ENCODE measurements around the gene PPP1R12C.
"Not testable (repeated sequence)": the region's sequence is repeated elsewhere in the genome, so short reads cannot be mapped to it uniquely, and the experiment has no call there.

Gene PPP1R12C

DNA sequence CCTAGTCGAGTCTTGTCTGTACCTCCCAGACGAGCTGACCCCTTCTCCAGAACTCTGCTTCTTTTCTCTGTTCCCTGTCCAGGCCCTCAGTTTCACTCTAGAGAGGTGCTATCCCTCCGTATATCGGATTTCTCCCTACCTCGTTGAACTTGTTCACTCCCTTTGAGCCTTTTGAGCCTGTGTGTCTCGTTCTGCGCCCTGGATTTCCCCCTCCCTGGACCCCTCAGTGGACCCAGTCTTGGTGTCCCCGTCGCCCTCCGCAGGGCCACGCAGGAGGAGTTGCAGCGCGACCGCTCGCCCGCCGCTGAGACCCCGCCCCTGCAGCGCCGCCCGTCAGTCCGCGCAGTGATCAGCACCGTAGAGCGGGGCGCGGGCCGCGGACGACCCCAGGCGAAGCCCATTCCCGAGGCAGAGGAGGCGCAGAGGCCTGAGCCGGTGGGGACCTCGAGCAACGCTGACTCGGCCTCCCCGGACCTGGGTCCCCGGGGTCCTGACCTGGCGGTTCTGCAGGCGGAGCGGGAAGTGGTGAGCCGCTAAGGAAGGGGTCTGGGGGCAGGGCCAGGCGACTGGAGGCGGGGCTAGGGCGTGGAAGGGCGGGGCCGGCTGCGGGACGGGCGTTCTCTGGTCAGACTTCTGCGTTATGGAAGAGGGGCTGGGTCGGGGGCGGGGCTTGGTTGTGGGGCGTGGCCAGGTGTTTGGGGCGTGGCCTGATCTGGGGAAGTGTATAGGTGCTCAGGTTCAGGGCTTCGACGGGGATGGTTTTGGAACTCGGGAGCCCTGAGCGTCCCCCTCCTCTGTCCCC, 36.3 kb downstream of the PPP1R12C start:
- DNase-seq (ENCODE audit: low read depth, low spot score): peak; percentile 83
- H3K4me3 ChIP-seq (ENCODE audit: low read length): peak overlapping the region; percentile 61

DNA sequence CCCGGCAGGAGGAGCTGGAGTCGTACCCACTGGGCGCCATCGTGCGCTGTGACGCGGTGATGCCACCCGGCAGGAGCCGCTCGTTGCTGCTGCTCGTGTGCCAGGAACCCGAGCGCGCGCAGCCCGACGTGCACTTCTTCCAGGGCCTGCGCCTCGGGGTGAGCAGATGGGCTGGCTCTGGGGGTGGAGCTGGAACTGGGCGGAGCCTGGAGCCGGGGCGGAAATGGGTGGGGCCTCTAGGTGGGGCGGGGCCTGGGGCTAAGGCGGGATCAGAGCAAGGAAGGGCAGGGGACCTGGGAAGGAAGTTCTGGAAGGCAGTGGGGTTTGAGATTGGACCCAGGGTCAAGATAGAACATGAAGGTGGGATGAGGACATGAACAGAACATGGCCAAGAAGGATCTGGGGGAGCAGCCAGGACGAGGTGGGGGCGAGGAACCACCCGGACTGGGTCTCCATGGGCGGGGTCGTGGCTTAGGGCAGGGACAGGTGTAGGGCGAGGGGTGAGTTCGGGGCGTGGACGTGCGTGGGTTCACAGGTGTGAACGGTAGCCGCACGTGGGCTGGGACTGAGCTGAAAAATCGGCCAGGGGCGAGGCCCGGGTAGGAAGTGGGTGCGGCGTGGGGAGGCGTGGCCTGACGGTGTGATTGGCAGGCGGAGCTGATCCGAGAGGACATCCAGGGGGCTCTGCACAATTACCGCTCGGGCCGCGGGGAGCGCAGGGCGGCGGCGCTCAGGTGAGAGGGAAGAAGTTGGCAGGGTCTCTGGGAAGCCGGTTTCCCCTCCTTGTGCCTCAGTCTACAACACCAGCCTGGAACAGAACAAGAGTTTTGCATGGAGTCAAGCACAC, 37.1 kb downstream of the PPP1R12C start:
- H3K4me3 ChIP-seq (ENCODE audit: low read length): peak overlapping the region; percentile 61
- DNase-seq (ENCODE audit: low read depth, low spot score): peak; percentile 82

DNA sequence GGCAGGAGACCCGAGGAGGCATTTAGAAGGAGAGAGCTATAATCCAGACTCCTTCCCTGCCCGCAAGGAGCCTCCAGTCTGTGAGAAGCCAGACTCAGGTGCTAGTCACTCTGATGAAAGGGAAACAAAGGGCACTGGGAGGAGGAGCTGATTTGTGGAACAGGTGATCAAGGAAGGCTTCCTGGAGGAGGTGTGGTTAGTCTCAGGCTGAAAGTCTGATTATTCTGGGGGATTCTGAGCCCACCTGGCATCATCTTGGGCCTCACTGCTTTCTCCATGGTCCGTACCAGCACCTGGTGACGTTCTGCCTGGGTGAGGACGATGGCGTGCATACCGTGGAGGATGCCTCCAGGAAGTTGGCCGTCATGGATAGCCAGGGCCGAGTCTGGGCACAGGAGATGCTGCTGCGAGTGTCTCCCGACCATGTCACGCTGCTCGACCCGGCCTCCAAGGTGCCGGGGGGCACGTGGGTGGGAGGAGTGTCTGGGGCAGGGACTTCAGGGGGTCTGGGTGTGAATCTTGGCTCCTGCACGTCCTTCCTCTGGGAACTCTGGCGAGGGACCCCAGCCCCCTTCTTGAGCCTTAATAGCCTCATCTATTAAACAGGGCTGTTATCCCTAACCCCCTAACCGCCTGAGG, 37.9 kb downstream of the PPP1R12C start:
- peak overlapping the region; percentile 26 for H3K4me3 ChIP-seq (ENCODE audit: low read length)
- DNase-seq (ENCODE audit: low read depth, low spot score): no peak

DNA sequence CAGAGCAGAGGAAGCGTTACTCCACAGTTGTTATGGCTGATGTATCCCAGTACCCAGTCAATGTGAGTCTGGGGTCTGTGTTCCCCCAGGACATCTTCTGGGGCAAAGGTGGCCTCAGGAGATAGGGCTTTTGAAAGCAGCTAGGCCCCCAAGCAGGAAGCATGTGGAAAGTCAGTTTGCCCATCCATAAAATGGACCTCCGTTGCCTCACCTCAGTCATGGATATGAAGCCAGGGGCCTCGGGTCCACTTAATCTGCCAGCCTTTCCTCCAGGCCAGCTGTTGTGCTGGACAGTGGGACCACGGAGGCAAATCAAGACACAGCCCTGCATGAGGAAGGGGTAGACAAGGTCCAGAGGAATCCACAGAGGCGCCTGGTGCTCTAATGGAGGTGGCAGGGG, 38.4 kb downstream of the PPP1R12C start:
- DNase-seq (ENCODE audit: low read depth, low spot score): no peak

GRCh38 chr19:55077106-55077505, 40.3 kb downstream of the PPP1R12C start:
- no peak overlapping the region for H3K4me3 ChIP-seq (ENCODE audit: low read length)
- DNase-seq (ENCODE audit: low read depth, low spot score): no peak

More for the DNA sequence above, 38.4 kb downstream of the PPP1R12C start:
- H3K4me3 ChIP-seq (ENCODE audit: low read length): no peak overlapping the region

GRCh38 chr19:55076321-55076720, 41.1 kb downstream of the PPP1R12C start:
- DNase-seq (ENCODE audit: low read depth, low spot score): no peak
- H3K4me3 ChIP-seq (ENCODE audit: low read length): no peak overlapping the region

GRCh38 chr19:55075371-55075998, 42.0 kb downstream of the PPP1R12C start, which contains the start of gene EPS8L1:
EPS8L1 (plus strand) TSS chr19:55075869; CDS start chr19:55076445, 576 bp downstream.
- no peak for DNase-seq (ENCODE audit: low read depth, low spot score)
- H3K4me3 ChIP-seq (ENCODE audit: low read length): no peak within 1 kb of the TSS

- no peak overlapping the region for H3K4me3 ChIP-seq (ENCODE audit: low read length)
- no peak for DNase-seq (ENCODE audit: low read depth, low spot score)
Observed at GRCh38 chr19:55071913-55072312, 45.5 kb downstream of the PPP1R12C start.

GRCh38 chr19:55071129-55071502, 46.3 kb downstream of the PPP1R12C start:
- H3K4me3 ChIP-seq (ENCODE audit: low read length): no peak overlapping the region
- DNase-seq (ENCODE audit: low read depth, low spot score): no peak

DNA sequence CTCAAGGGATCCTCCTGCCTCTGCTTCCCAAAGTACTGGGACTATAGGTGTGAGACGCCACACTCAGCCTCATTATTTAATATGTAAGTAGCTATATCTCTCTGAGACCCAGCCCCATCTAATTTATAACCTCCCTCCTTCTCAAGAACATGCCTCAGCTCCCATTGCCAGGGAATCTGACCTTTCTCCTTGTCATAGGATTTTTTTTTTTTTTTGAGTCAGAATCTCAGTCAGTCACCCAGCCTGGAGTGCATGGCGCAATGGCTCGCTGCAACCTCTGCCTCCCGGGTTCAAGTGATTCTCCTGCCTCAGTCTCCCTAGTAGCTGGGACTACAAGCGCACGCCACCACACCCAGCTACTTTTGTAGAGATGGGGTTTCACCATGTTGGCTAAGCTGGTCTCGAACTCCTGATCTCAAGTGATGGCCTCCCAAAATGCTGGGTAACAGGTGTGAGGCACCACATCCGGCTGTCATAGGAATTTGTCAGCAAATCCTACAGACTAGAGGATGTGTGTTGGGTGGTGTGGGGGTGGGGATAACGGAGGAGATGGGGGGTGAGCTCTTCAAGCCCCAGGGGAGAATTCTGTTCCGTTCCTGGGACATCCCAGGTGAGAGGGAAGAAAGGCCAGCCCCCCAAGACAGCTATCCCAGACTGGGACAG, 46.8 kb downstream of the PPP1R12C start:
- H3K4me3 ChIP-seq (ENCODE audit: low read length): no peak overlapping the region
- DNase-seq (ENCODE audit: low read depth, low spot score): peak; percentile 53

- H3K4me3 ChIP-seq (ENCODE audit: low read length): no peak overlapping the region
- no peak for DNase-seq (ENCODE audit: low read depth, low spot score)
Observed at GRCh38 chr19:55069865-55070197, 47.6 kb downstream of the PPP1R12C start.

DNA sequence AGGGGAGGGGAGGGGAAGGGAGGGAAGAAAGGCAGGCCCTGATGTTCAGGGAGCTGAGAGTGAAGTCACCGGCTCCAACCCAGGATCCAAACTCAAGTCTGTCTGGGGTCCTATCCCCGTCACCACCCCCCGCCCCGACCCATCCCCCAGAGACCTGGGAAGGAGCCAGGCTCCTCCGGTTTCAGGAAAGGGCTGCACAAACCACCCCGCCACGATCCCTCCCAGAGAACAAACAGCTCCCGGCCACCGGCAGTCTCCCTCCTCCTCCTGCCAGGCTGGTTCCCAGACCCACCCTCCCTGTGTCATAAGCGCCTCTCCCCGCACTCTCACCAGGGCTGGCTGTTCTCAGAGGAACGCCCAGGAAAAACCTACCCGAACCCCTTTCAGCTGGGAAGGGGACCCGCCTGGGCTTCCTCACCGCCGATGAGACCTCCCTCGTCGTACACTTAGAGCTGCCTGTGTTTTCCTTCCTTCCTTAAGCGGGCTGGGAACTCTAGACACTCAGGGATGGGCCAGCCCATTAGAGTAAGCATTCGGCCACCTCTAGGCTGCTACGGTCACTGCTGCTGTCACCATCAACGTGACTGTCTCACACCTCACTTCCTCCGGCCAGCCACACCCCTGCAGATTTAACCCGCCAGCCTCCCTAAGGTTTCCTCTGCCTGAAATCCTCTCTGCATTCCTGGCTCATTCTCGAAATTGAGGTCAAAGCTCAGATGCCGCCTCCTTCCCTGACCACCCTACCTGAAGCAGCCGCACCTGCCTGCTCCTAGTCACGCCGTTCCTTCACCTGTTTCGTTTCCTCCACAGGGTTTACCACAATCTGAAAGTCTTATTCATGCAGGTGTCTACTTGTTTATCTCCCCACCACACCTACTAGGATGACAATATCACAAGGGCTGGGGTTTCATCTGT, 48.2 kb downstream of the PPP1R12C start:
- DNase-seq (ENCODE audit: low read depth, low spot score): peak; percentile 5
- H3K4me3 ChIP-seq (ENCODE audit: low read length): no peak overlapping the region

- H3K4me3 ChIP-seq (ENCODE audit: low read length): no peak overlapping the region
- DNase-seq (ENCODE audit: low read depth, low spot score): no peak
Observed at GRCh38 chr19:55067869-55068268, 49.6 kb downstream of the PPP1R12C start.

DNA sequence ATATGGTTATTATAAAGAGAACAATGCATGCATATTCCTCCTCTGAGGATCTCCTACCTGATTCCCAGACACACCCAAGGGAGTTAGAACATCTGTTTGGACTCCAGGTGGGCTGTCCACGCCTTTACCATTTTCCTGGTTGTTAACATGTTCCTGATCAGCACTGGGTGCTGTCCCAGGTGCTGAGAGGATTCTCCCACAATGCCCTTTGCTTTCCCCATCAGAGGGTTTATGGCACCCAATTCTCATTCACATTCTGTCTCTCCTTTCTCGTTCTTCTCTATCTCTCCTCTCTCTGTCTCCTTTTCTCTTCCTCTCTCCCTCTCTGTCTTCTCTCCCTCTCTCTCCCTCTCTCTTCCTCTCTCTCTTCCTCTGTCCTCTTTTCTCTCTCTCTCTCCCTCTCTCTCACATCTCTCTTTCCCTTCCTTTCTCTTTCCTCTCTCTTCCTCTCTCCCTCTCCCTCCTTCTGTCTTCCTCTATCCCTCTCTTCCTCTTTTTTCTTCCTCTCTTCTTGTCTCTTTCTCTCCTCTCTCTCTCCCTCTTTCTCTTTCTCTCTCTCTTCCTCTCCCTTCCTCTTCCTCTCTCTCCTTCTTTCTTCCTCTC, 51.2 kb downstream of the PPP1R12C start:
- no peak overlapping the region for H3K4me3 ChIP-seq (ENCODE audit: low read length)
- DNase-seq (ENCODE audit: low read depth, low spot score): no peak

DNA sequence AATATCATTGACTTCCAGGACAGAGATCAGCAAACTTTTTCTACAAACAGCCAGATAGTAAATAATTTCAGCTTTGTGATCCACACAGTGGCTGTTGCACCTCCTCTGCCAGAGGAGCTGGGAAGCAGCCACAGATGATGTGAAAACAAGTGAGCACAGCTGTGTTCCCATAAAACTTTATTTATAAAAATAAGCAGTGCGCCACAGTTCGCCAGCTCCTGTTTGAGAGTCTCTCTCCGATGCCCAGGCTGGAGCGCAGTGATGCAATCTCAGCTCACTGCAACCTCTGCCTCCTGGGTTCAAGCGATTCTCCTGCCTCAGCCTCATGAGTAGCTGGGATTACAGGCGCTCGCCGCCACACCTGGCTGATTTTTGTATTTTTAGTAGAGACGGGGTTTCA, 51.9 kb downstream of the PPP1R12C start:
- DNase-seq (ENCODE audit: low read depth, low spot score); H3K4me3 ChIP-seq (ENCODE audit: low read length): not testable (repeated sequence)

DNA sequence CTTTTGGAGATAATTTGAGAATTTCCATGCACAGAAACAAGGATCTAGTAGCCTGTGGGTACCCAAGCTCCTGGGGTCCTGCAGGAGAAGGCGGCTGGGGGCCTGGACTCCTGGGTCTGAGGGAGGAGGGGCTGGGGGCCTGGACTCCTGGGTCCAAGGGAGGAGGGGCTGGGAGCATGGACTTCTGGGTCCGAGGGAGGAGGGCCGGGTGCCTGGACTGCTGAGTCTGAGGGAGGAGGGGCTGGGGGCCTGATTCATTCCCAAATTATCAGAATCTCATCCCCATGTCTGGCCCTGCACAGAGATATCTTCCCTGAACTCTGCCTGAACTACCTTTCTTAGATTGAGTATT, 54.0 kb downstream of the PPP1R12C start:
- H3K4me3 ChIP-seq (ENCODE audit: low read length): no peak overlapping the region
- no peak for DNase-seq (ENCODE audit: low read depth, low spot score)

GRCh38 chr19:55062735-55063491, 54.5 kb downstream of the PPP1R12C start, which contains the start of gene RDH13:
RDH13 (minus strand) TSS chr19:55063148; CDS start chr19:55063032, 116 bp downstream.
- DNase-seq (ENCODE audit: low read depth, low spot score): peak; percentile 84
- H3K4me3 ChIP-seq (ENCODE audit: low read length): peak within 1 kb of the TSS; percentile 60
